Stimulated activated CD4-positive, alpha-beta T cell treated with anti-CD3 and anti-CD28 coated beads, Interleukin-1b, Interleukin-23, amount 100 ng/mL, for 1 hour (primary cell): ENCODE data around the gene EYA3.
A peak's percentile ranks its signal among the peaks of the same experiment; 100 is the strongest.

ENCODE experiments used
- DNase-seq, 2 donors: peaks; one replicate each; pipeline ENCODE4 v3.0.0-alpha.2; 2020; ENCODE audit warnings: low read depth in 2 of 2

Gene EYA3

GRCh38 chr1:28073867-28074266 is 14.5 kb downstream of the EYA3 start:
- no peak for DNase-seq

GRCh38 chr1:28071813-28072212 is 16.6 kb downstream of the EYA3 start:
- DNase-seq, result no peak

GRCh38 chr1:28070725-28071593 is 17.5 kb downstream of the EYA3 start:
- DNase-seq, result no peak

GRCh38 chr1:28067523-28068090 is 20.8 kb downstream of the EYA3 start:
- DNase-seq, result no peak

- no peak for DNase-seq
Observed at GRCh38 chr1:28066393-28067154, 21.8 kb downstream of the EYA3 start.

- DNase-seq, result no peak
Observed at GRCh38 chr1:28064064-28064463, 24.3 kb downstream of the EYA3 start.

GRCh38 chr1:28062806-28063205 is 25.6 kb downstream of the EYA3 start:
- no peak for DNase-seq

- no peak for DNase-seq
Observed at GRCh38 chr1:28058971-28059878, 29.2 kb downstream of the EYA3 start.

GRCh38 chr1:28058168-28058567 is 30.2 kb downstream of the EYA3 start:
- DNase-seq, result no peak

- peak; percentile 17 to 24 for DNase-seq
Observed at GRCh38 chr1:28056129-28056925, 32.1 kb downstream of the EYA3 start.

GRCh38 chr1:28050776-28051175 is 37.6 kb downstream of the EYA3 start:
- no peak for DNase-seq

GRCh38 chr1:28046716-28047115 is 41.7 kb downstream of the EYA3 start:
- DNase-seq, result no peak

- DNase-seq, result no peak
Observed at GRCh38 chr1:28045777-28046176, 42.6 kb downstream of the EYA3 start.

GRCh38 chr1:28044399-28044798 is 44.0 kb downstream of the EYA3 start:
- DNase-seq, result no peak

GRCh38 chr1:28039341-28039740 is 49.1 kb downstream of the EYA3 start:
- no peak for DNase-seq

GRCh38 chr1:28037946-28038345 is 50.5 kb downstream of the EYA3 start:
- no peak for DNase-seq

GRCh38 chr1:28037206-28037605 is 51.2 kb downstream of the EYA3 start:
- DNase-seq, result no peak

- no peak for DNase-seq
Observed at GRCh38 chr1:28036431-28036830, 52.0 kb downstream of the EYA3 start.

GRCh38 chr1:28035420-28035819 is 53.0 kb downstream of the EYA3 start:
- DNase-seq, result no peak

- no peak for DNase-seq
Observed at GRCh38 chr1:28032281-28032680, 56.1 kb downstream of the EYA3 start.

GRCh38 chr1:28031173-28031572 is 57.2 kb downstream of the EYA3 start:
- no peak for DNase-seq
